H9 (cell line): ENCODE measurements around the gene DHX58. TPM values are rescaled to one million over a fixed set of nuclear protein-coding genes. Genes with fewer than 3 reads are reported as not detected.

Experiments
- DNase-seq: peaks from one replicate; pipeline ENCODE4 v3.0.0-alpha.2; 2017
- H2AFZ ChIP-seq: one replicate; pipeline ENCODE4 v1.6.1; 2013; ENCODE audit warnings: mild to moderate bottlenecking, low read length, control low read depth, moderate library complexity
- H2AK5ac ChIP-seq: 2 replicates; pipeline ENCODE4 v1.6.1; 2013; ENCODE audit warnings: low read length, control low read depth, mixed read lengths; ENCODE audit not compliant: insufficient read length
- H2BK120ac ChIP-seq: one replicate; pipeline ENCODE4 v1.6.1; 2013; ENCODE audit warnings: low read depth, mild to moderate bottlenecking, low read length, control low read depth, inconsistent platforms; ENCODE audit not compliant: poor library complexity, severe bottlenecking
- H2BK12ac ChIP-seq: 2 replicates; pipeline ENCODE4 v1.6.1; 2013; ENCODE audit warnings: low read length, control low read depth, mixed read lengths, low read depth; ENCODE audit not compliant: insufficient read length
- H2BK15ac ChIP-seq: 2 replicates; pipeline ENCODE4 v1.6.1; 2013; ENCODE audit warnings: low read depth, low read length, control low read depth
- H2BK20ac ChIP-seq: one replicate; pipeline ENCODE4 v1.6.1; 2013; ENCODE audit warnings: low read depth, mild to moderate bottlenecking, low read length, control low read depth, inconsistent platforms; ENCODE audit not compliant: poor library complexity, severe bottlenecking
- H2BK5ac ChIP-seq: 2 replicates; pipeline ENCODE4 v1.6.1; 2013; ENCODE audit warnings: low read length, control low read depth, mixed read lengths; ENCODE audit not compliant: insufficient read length
- H3K14ac ChIP-seq: 2 replicates; pipeline ENCODE4 v1.6.1; 2013; ENCODE audit warnings: low read length, control low read depth; ENCODE audit not compliant: insufficient read depth
- H3K18ac ChIP-seq: 2 replicates; pipeline ENCODE4 v1.6.1; 2013; ENCODE audit warnings: low read depth, mild to moderate bottlenecking, mixed read lengths, low read length, control low read depth; ENCODE audit not compliant: insufficient read length
- H3K23ac ChIP-seq: 2 replicates; pipeline ENCODE4 v1.6.1; 2013; ENCODE audit warnings: low read length, control low read depth, mixed read lengths, low read depth; ENCODE audit not compliant: insufficient read length
- H3K23me2 ChIP-seq: 2 replicates; pipeline ENCODE4 v1.6.1; 2013; ENCODE audit warnings: low read depth, mild to moderate bottlenecking, mixed read lengths, low read length, control low read depth; ENCODE audit not compliant: insufficient read length, poor library complexity, severe bottlenecking
- H3K27ac ChIP-seq: 2 replicates; pipeline ENCODE4 v1.5.1; 2013; ENCODE audit warnings: low read length, control low read depth, mixed read lengths, low read depth; ENCODE audit not compliant: insufficient read length
- H3K27me3 ChIP-seq: 2 replicates; pipeline ENCODE4 v1.6.1; 2013; ENCODE audit warnings: low read length, control low read depth, inconsistent platforms; ENCODE audit not compliant: insufficient read depth
- H3K4ac ChIP-seq: 2 replicates; pipeline ENCODE4 v1.6.1; 2013; ENCODE audit warnings: low read depth, mild to moderate bottlenecking, control low read depth, inconsistent platforms, low read length, moderate library complexity
- H3K4me1 ChIP-seq: 2 replicates; pipeline ENCODE4 v1.6.1; 2013; ENCODE audit warnings: low read length, control low read depth, inconsistent platforms; ENCODE audit not compliant: insufficient read depth
- H3K4me2 ChIP-seq: 2 replicates; pipeline ENCODE4 v1.6.1; 2013; ENCODE audit warnings: low read length, control low read depth, mixed read lengths; ENCODE audit not compliant: insufficient read length, insufficient read depth
- H3K56ac ChIP-seq: 2 replicates; pipeline ENCODE4 v1.6.1; 2013; ENCODE audit warnings: low read depth, mild to moderate bottlenecking, mixed read lengths, low read length, control low read depth; ENCODE audit not compliant: insufficient read length
- H3K79me1 ChIP-seq: 2 replicates; pipeline ENCODE4 v1.6.1; 2013; ENCODE audit warnings: low read depth, mild to moderate bottlenecking, moderate library complexity, low read length, control low read depth, inconsistent platforms; ENCODE audit not compliant: insufficient read depth, poor library complexity, severe bottlenecking
- H3K79me2 ChIP-seq: 2 replicates; pipeline ENCODE4 v1.6.1; 2013; ENCODE audit warnings: low read length, control low read depth, inconsistent platforms; ENCODE audit not compliant: insufficient read depth
- H3K9ac ChIP-seq: 2 replicates; pipeline ENCODE4 v1.6.1; 2013; ENCODE audit warnings: low read length, control low read depth, mixed read lengths; ENCODE audit not compliant: insufficient read length; ENCODE audit errors: extremely low read depth
- H3K9me3 ChIP-seq: one replicate; pipeline ENCODE4 v1.6.1; 2013; ENCODE audit warnings: low read depth, low read length, inconsistent platforms; ENCODE audit not compliant: control insufficient read depth
- H3T11ph ChIP-seq: one replicate; pipeline ENCODE4 v1.6.1; 2013; ENCODE audit warnings: mild to moderate bottlenecking, low read length, control low read depth, inconsistent platforms
- H4K20me1 ChIP-seq: one replicate; pipeline ENCODE4 v1.6.1; 2013; ENCODE audit not compliant: control insufficient read depth, insufficient read length, insufficient read depth
- H4K5ac ChIP-seq: 2 replicates; pipeline ENCODE4 v1.6.1; 2013; ENCODE audit warnings: low read depth, mild to moderate bottlenecking, mixed read lengths, low read length, control low read depth; ENCODE audit not compliant: insufficient read length
- H4K8ac ChIP-seq: replicated peaks from 2 replicates; pipeline ENCODE4 v1.6.1; 2013; ENCODE audit warnings: low read length, control low read depth, mixed read lengths, low read depth; ENCODE audit not compliant: insufficient read length
- H4K91ac ChIP-seq: 2 replicates; pipeline ENCODE4 v1.6.1; 2013; ENCODE audit warnings: low read depth, mild to moderate bottlenecking, moderate library complexity, mixed read lengths, low read length, control low read depth; ENCODE audit not compliant: insufficient read length
- H3K27ac Mint-ChIP-seq, 3 experiments: 2 replicates in 2 of 3; 3 replicates in 1 of 3; pipeline ENCODE4 v1.8.0; 2020 to 2021; ENCODE audit warnings: mixed read lengths in 3 of 3, mild to moderate bottlenecking in 1 of 3, moderate library complexity in 1 of 3
- H3K27me3 Mint-ChIP-seq: 2 replicates; pipeline ENCODE4 v1.8.0; 2021; ENCODE audit warnings: low read depth, mild to moderate bottlenecking, moderate library complexity, mixed read lengths
- H3K36me3 Mint-ChIP-seq, 3 experiments: 2 replicates in 2 of 3; 3 replicates in 1 of 3; pipeline ENCODE4 v1.8.0; 2020 to 2021; ENCODE audit warnings: low read depth in 3 of 3, mixed read lengths in 3 of 3; ENCODE audit not compliant: insufficient read depth in 1 of 3
- H3K4me1 Mint-ChIP-seq, 2 experiments: 2 replicates each; pipeline ENCODE4 v1.8.0; 2020; ENCODE audit warnings: mixed read lengths in 2 of 2
- H3K4me3 Mint-ChIP-seq, 2 experiments: 2 replicates in 1 of 2; 3 replicates in 1 of 2; pipeline ENCODE4 v1.8.0; 2020 to 2021; ENCODE audit warnings: mild to moderate bottlenecking in 2 of 2, mixed read lengths in 2 of 2, moderate library complexity in 1 of 2
- H3K9me3 Mint-ChIP-seq, 2 experiments: 2 replicates in 1 of 2; 3 replicates in 1 of 2; pipeline ENCODE4 v1.8.0; 2020; ENCODE audit warnings: mild to moderate bottlenecking in 2 of 2, mixed read lengths in 2 of 2, moderate library complexity in 1 of 2
- CTCF ChIP-seq: fragments of 200-600 bp; sonication (generic); conservative IDR thresholded peaks from 3 replicates; pipeline ENCODE4 v1.8.0; 2021; ENCODE audit warnings: antibody characterized with exemption, mild to moderate bottlenecking
- WGBS: extraction: QIAGEN DNeasy Blood & Tissue Kit; methylation state at CpG from one replicate; pipeline ENCODE4 v1.1.7; 2013; ENCODE audit warnings: missing lambda C conversion rate, low lambda C conversion rate, mixed read lengths; ENCODE audit not compliant: insufficient read length; ENCODE audit errors: extremely low coverage; 5-methylcytosine and 5-hydroxymethylcytosine counted together
- total RNA-seq: library from RNA; stranded (reverse); gene quantifications from 2 replicates; pipeline ENCODE4 v1.2.1, GENCODE V29; 2021

DHX58 gene
- total RNA-seq, 1 experiment from 2014 or later, result 3.9 TPM

GRCh38 chr17:42111871-42112551 lies 503 bp downstream of the DHX58 start:
- Histone ChIP-seq H2AK5ac (no peak overlapping the region), H3K23ac (no peak overlapping the region), H3K9me3 (no peaks in the 10 kb centered on the region), H2BK120ac (no peak overlapping the region), H3K4me2 (no peak overlapping the region), H2BK15ac (no peak overlapping the region), H4K8ac (no peak overlapping the region), H4K91ac (no peak overlapping the region), H2BK20ac (no peak overlapping the region), H2BK5ac (no peak overlapping the region), H3K4me1 (peaks cover 4% of the 10 kb centered on the region; the same call in 1 of the 2 replicates), H3K4ac (no peak overlapping the region), H4K20me1 (no peaks in the 10 kb centered on the region), H3K79me2 (no peaks in the 10 kb centered on the region), H3K27me3 (no peaks in the 10 kb centered on the region), H3K9ac (no peak overlapping the region), H3K14ac (no peak overlapping the region), H3K23me2 (no peaks in the 10 kb centered on the region), H2BK12ac (no peak overlapping the region), H3K27ac (no peak overlapping the region), H2AFZ (no peak overlapping the region), H3T11ph (no peak overlapping the region), H3K79me1 (no peaks in the 10 kb centered on the region), H3K18ac (no peak overlapping the region), H3K56ac (no peak overlapping the region), H4K5ac (no peak overlapping the region)
- peak overlapping the region in 2 of 3 experiments; percentile 49 to 83; a peak in 2 of 7 replicates for H3K27ac Mint-ChIP-seq
- peaks cover 9 to 30% (median 28%) of the 10 kb centered on the region in 3 experiments; a peak in 6 of 7 replicates for H3K36me3 Mint-ChIP-seq
- H3K4me3 Mint-ChIP-seq, result no peak overlapping the region
- peaks cover 2% of the 10 kb centered on the region for H3K27me3 Mint-ChIP-seq
- no peak for TF ChIP-seq CTCF
- H3K9me3 Mint-ChIP-seq, result no peaks in the 10 kb centered on the region
- peaks cover 21 to 23% of the 10 kb centered on the region in 2 experiments for H3K4me1 Mint-ChIP-seq
- no CpG with 5 or more reads among the region's 12 CpGs for WGBS
- DNase-seq, result peak; percentile 76
